HTERT RPE-1 (cell line): Measurements from ENCODE around the gene C19orf53.

Experiments
- in situ Hi-C: fragments of 300-500 bp; cut with MboI; formaldehyde crosslinking; loops from 4 replicates; pipeline ENCODE4 v1.14.3; 2020; ENCODE audit warnings: low sequenced_read_pairs

Gene C19orf53

DNA sequence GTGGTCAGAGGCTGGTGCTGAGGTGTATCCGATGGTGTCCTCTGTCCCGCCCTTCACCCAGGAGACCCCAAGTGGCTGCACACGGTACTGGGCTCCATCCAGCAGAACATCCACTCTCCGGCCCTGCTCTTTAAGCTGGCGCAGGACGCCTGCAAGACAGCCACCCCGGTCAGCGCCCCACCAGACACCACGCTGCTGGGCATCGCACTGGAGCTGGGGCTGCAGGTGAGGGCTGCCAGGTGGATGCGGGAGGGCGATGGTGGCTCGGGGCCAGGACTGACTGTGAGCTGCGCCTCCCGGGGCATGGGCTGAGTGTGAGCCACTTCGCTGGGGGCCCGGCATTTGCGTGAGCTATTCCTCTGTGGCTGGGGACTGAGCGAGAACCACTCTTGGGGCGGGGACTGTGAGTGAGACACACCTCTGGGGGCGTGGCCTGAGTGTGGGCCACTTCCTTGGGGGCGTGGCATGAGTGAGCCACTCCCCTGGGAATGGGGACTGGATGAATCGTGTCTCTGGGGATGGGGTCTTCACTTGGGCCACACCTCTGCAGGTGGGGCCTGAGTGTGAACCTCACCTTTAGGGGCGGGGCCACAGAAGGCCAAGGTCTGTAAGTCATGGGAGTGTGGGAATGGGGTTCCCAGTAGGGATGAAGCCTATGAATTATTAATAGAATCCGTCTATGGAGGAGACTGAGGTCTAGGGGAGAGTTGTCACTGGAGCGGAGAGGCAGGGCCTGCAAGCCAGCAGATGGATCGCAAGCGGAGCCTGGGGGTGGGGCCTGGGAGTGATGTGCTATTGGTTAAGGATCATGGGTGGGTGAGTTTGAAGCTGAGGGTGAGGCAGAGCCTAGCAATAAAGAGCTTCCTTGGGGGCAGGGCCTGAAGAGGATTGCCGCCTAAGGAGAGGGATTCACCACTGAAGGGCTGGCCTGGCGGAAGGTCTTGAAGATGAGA lies 51.5 kb downstream of the C19orf53 start:
- in situ Hi-C loops: no loop called here

DNA sequence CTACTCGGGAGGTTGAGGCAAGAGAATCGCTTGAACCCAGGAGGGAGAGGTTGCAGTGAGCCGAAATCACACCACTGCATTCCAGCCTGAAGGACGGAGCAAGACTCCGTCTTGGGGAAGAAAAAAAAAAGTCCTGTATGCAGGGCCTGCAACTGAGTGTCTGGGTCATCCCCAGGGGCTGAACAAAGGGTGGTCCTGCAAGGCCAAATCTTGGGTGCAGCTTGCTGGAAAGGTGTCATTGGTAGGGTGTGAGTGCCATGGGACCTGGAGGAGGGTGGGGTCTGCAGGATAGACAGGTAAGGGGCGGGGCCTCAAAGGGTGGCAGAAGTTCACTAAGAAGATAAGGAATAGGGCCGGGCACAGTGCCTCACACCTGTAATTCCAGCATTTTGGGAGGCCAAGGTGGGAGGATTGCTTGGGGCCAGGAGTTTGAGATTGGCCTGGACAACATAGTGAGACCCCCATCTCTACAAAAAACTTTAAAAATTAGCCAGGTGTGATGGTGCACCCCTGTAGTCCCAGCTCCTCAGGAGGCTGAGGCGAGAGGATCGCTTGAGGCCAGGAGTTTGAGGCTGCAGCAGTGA lies 52.5 kb downstream of the C19orf53 start:
- in situ Hi-C loops: no loop called here

DNA sequence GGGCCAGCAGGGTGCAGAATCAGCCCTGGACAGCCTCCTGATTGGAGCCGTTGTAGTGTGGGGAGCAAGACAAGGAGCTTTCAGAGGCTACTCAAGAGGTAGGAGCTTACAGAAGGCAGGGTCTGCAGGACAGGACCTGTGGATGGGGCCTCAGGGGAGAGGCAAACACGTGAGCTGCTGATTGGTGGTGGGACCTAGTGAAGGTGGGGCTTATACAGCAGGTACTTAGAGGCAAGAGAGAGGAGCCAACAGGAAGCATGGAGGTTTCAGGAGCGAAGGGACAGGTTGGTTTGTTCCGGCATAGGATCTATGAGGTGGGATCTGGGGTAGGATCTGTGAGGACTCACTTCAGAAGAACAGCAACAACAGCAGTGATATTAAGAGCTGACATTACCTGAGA lies 53.4 kb downstream of the C19orf53 start:
- in situ Hi-C loops: no loop called here
